Mammary epithelial cell (primary cell): Measurements from ENCODE around the gene AQP12A.
"Not testable (repeated sequence)": the region's sequence is repeated elsewhere in the genome, so short reads cannot be mapped to it uniquely, and the experiment has no call there.

Experiments
- CTCF ChIP-seq, 2 donors: IDR thresholded peaks in 1 of 2; conservative IDR thresholded peaks in 1 of 2; 2 replicates each; pipeline ENCODE4 v1.5.1; 2011 to 2012; ENCODE audit warnings: inconsistent platforms in 2 of 2, low read length in 2 of 2, mild to moderate bottlenecking in 2 of 2, control low read depth in 1 of 2, low read depth in 1 of 2; ENCODE audit not compliant: insufficient read depth in 1 of 2; ENCODE audit errors: extremely low read depth in 1 of 2
- EZH2 ChIP-seq: IDR thresholded peaks from 2 replicates; pipeline ENCODE4 v1.6.1; 2012; ENCODE audit warnings: low read length, inconsistent platforms, borderline replicate concordance

- not testable (repeated sequence) for TF ChIP-seq CTCF (conservative IDR thresholded peaks at IDR 0.05 in 1 of 2, IDR thresholded peaks at IDR 0.05 in 1 of 2; ENCODE audit: extremely low read depth in 1 of 2, insufficient read depth in 1 of 2, low read depth in 1 of 2, low read length in 2 of 2); EZH2
Observed at GRCh38 chr2:240678043-240678442, 13.6 kb upstream of the AQP12A start.
